ENCODE results near the gene CPB2.

Gene CPB2

DNA sequence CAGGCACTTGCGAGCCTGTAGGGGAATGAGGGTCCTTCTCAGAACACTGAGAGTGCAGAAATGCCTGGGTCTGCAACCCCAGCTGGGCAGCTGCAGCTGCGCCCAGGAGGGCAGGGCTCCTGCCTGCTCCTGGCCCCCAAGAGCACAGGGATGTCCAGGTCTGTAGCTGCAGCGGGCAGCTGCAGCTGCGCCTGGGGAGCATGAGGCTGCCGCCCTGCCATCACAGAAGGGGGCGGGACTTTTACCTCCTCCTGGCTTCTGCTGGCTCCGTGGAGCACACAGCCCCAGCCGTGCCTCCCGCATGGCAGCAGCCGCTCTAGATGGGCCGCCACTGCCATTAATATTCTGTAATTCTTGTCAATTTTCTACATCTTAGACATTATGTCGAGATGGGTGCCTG, 17.8 kb downstream of the CPB2 start:
- H3K27me3 ChIP-seq (ENCODE audit: control insufficient read depth, insufficient read depth, low read length): no peaks in the 10 kb centered on the region
- no peaks in the 10 kb centered on the region for H3K9me3 ChIP-seq (ENCODE audit: control insufficient read depth, insufficient read depth, low read length)
- H3K9ac ChIP-seq (ENCODE audit: low read depth, low read length): no peak overlapping the region
- no peaks in the 10 kb centered on the region for H3K4me1 ChIP-seq (ENCODE audit: control insufficient read depth, insufficient read depth, low read length)
- no peak overlapping the region for H3K4me3 ChIP-seq (ENCODE audit: low read depth, low read length)
- no peaks in the 10 kb centered on the region for H3K36me3 ChIP-seq (ENCODE audit: control insufficient read depth, insufficient read depth, low read length)

DNA sequence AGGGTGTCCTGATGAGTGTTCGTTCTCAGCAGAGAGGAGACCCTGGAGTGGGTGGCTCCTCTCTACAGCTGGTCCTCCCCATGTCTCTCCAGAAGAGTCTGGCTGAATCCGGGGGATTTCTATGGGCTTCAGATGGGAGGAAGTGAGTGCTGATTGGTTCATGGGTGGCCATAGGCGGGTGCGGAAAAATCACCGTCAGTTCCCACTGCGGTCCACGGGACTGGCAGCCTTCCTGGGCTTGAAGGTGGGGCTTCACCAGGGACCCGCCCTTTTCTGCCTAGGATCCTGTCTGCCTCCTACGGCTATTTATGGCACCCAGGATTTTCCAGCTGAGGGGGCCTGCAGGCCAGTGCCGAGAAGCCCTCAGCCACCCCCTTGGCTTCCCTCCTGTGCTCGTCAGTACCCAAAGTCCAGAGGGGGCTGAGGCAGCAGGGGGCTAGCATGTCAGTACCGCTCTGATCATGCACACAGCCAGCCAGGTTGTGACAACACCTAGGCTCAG, 18.4 kb downstream of the CPB2 start:
- no peaks in the 10 kb centered on the region for H3K27me3 ChIP-seq (ENCODE audit: control insufficient read depth, insufficient read depth, low read length)
- H3K4me1 ChIP-seq (ENCODE audit: control insufficient read depth, insufficient read depth, low read length): no peaks in the 10 kb centered on the region
- H3K36me3 ChIP-seq (ENCODE audit: control insufficient read depth, insufficient read depth, low read length): no peaks in the 10 kb centered on the region

DNA sequence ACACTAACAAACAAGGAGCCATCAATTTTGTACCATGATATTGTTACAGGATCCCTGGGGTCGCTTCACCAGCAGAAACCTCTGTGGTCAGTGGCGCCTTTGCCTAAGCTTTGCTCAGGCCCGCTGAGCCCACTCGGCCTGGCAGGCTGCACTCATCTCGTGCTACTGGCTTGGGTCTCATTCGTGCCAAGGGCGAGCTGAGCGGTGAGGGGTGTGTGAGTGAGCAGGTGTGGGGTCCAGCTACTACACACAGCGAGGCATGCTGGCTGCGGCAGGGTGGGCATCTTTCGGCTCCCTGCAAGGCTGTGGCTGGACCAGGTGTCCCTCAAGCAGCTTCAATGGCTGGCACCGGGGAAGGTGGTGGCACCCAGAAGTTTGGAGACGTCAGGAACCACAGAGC, 19.1 kb downstream of the CPB2 start:
- Histone ChIP-seq H3K4me1 (ENCODE audit: control insufficient read depth, insufficient read depth, low read length) (no peaks in the 10 kb centered on the region), H3K9me3 (ENCODE audit: control insufficient read depth, insufficient read depth, low read length) (no peaks in the 10 kb centered on the region)

More for the DNA sequence above, 18.4 kb downstream of the CPB2 start:
- Histone ChIP-seq H3K4me3 (ENCODE audit: low read depth, low read length) (no peak overlapping the region), H3K9ac (ENCODE audit: low read depth, low read length) (no peak overlapping the region), H3K9me3 (ENCODE audit: control insufficient read depth, insufficient read depth, low read length) (no peaks in the 10 kb centered on the region)

DNA sequence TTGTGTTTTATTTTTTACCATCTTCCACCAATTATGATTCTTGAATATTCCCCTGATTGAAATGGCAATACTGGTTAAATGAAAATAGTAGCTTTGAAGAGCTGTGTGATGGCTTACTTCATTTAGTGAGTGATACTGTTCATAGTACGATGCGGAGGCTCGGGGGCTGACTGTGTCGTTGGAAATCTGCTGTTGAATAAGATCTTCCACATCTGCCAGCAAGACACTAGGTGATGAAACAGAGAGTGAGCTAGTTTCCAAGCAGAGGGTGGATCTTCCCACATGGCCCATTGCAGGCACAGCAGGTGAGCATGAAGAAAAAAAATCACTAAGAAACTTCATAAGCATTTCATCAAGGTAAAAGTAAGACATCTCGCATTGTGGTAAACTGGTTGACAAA, 22.5 kb downstream of the CPB2 start:
- Histone ChIP-seq H3K9me3 (ENCODE audit: control insufficient read depth, insufficient read depth, low read length) (no peaks in the 10 kb centered on the region), H3K4me1 (ENCODE audit: control insufficient read depth, insufficient read depth, low read length) (no peaks in the 10 kb centered on the region), H3K4me3 (ENCODE audit: low read depth, low read length) (no peak overlapping the region), H3K27me3 (ENCODE audit: control insufficient read depth, insufficient read depth, low read length) (no peaks in the 10 kb centered on the region), H3K36me3 (ENCODE audit: control insufficient read depth, insufficient read depth, low read length) (no peaks in the 10 kb centered on the region), H3K9ac (ENCODE audit: low read depth, low read length) (no peak overlapping the region)

More for the DNA sequence above, 19.1 kb downstream of the CPB2 start:
- Histone ChIP-seq H3K4me3 (ENCODE audit: low read depth, low read length) (no peak overlapping the region), H3K27me3 (ENCODE audit: control insufficient read depth, insufficient read depth, low read length) (no peaks in the 10 kb centered on the region), H3K9ac (ENCODE audit: low read depth, low read length) (no peak overlapping the region), H3K36me3 (ENCODE audit: control insufficient read depth, insufficient read depth, low read length) (no peaks in the 10 kb centered on the region)

DNA sequence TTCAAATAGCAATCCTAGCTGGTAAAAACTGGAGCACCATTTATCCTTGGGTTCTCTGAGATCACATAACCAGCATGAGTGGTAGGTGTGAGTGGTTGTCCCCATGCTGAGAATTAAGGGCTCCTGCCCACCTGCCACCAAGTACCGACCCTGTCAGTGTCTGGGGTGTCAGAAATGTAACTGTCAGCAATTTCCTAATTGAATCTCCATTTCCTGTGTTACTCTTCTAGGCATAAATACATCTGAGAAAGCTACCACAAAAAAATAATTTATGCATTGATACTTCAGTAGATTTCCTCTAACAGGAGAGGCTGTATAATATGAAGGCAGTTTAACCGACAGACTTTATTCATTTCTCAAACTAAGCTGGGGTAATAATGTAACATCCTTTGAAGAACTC, 25.1 kb downstream of the CPB2 start:
- no peaks in the 10 kb centered on the region for H3K36me3 ChIP-seq (ENCODE audit: control insufficient read depth, insufficient read depth, low read length)
- H3K4me3 ChIP-seq (ENCODE audit: low read depth, low read length): no peak overlapping the region
- H3K27me3 ChIP-seq (ENCODE audit: control insufficient read depth, insufficient read depth, low read length): no peaks in the 10 kb centered on the region
- no peak overlapping the region for H3K9ac ChIP-seq (ENCODE audit: low read depth, low read length)
- H3K9me3 ChIP-seq (ENCODE audit: control insufficient read depth, insufficient read depth, low read length): no peaks in the 10 kb centered on the region
- no peaks in the 10 kb centered on the region for H3K4me1 ChIP-seq (ENCODE audit: control insufficient read depth, insufficient read depth, low read length)

DNA sequence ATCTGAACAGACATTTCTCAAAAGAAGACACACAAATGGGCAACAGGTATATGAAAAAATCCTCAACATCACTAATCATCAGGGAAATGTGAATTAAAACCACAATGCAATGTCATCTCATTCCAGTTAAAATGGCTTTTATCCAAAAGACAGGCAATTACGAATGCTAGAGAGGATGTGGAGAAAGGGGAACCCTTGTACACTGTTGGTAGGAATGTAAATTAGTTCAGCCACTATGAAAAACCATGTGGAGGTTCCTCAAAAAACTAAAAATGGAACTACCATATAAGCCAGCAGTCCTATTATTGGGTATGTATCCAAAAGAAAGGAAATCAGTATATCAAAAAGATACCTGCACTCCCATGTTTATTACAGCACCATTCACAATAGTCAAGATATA, 27.6 kb downstream of the CPB2 start:
- Histone ChIP-seq H3K36me3 (ENCODE audit: control insufficient read depth, insufficient read depth, low read length) (no peaks in the 10 kb centered on the region), H3K9me3 (ENCODE audit: control insufficient read depth, insufficient read depth, low read length) (no peaks in the 10 kb centered on the region), H3K9ac (ENCODE audit: low read depth, low read length) (no peak overlapping the region), H3K4me3 (ENCODE audit: low read depth, low read length) (no peak overlapping the region), H3K4me1 (ENCODE audit: control insufficient read depth, insufficient read depth, low read length) (no peaks in the 10 kb centered on the region), H3K27me3 (ENCODE audit: control insufficient read depth, insufficient read depth, low read length) (no peaks in the 10 kb centered on the region)

DNA sequence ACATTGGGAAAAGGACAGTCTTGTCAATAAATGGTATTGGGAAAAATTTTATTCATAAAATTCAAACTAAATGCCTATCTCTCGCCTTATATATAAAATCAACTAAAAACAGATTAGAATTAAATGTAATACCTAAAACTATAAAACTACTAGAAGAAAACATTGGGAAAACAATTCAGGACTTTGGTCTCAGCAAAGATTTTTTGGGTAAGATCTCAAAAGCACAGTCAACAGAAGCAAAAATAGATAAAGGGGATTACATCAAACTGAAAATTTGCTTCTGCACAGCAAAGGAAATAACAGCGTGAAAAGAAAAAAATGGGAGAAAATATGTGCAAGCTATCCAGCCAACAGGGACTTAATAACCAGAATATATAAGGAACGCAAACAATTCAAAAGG, 28.0 kb downstream of the CPB2 start:
- Histone ChIP-seq H3K4me3 (ENCODE audit: low read depth, low read length) (no peak overlapping the region), H3K9ac (ENCODE audit: low read depth, low read length) (no peak overlapping the region), H3K27me3 (ENCODE audit: control insufficient read depth, insufficient read depth, low read length) (no peaks in the 10 kb centered on the region), H3K36me3 (ENCODE audit: control insufficient read depth, insufficient read depth, low read length) (no peaks in the 10 kb centered on the region), H3K4me1 (ENCODE audit: control insufficient read depth, insufficient read depth, low read length) (no peaks in the 10 kb centered on the region), H3K9me3 (ENCODE audit: control insufficient read depth, insufficient read depth, low read length) (no peaks in the 10 kb centered on the region)

DNA sequence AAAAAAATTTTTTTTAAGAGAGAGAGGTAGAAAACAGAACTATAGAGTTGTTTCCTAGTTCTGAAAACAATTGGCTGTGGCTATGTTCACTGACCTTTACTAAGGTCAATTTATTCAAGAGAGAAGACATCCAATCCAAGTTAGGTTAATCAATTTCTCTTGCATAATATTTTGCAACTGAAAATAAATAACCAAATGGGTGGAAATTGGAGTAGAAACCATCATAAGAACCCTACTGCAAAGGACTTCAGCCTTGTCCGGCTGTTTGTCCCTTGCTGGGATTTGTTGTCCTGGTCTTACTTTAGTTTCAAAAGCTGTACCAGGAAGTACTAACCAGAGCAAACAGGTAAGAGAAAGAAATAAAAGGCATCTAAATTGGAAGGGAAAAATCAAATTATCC, 29.0 kb downstream of the CPB2 start:
- H3K4me3 ChIP-seq (ENCODE audit: low read depth, low read length): no peak overlapping the region
- no peaks in the 10 kb centered on the region for H3K27me3 ChIP-seq (ENCODE audit: control insufficient read depth, insufficient read depth, low read length)
- no peaks in the 10 kb centered on the region for H3K36me3 ChIP-seq (ENCODE audit: control insufficient read depth, insufficient read depth, low read length)
- no peaks in the 10 kb centered on the region for H3K9me3 ChIP-seq (ENCODE audit: control insufficient read depth, insufficient read depth, low read length)
- H3K4me1 ChIP-seq (ENCODE audit: control insufficient read depth, insufficient read depth, low read length): no peaks in the 10 kb centered on the region
- no peak overlapping the region for H3K9ac ChIP-seq (ENCODE audit: low read depth, low read length)

DNA sequence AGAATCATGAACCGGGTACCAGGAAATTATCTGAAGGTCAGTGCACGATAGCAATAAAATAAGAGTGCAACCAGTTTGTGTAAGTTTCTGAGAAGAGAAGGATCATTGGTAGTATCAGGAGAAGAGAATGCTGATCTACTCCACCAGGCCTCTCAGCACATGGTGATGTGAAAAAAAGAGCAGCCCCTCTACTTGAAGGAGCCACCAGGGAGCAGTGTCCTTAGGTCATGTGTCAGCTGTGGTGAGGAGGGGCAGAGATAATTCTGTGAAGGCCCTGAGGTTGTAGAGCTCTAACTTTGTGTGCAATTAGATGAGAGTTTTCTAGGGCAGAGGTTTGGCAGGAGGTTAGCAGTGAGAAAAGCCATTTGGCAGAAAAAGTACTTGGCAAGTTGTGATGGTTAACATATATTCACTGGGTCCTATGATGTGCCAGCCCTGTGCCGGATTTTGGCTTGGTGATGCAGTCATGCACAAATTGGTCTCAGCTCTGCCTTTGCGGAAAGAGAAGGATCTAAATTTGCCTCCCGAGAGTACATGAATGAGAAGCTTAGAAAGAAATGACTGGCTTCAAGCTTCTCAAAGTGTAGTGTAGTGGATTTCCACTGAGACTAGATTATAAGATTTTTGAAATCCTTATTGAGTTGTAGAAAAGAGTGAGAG, 33.1 kb downstream of the CPB2 start:
- Histone ChIP-seq H3K9ac (ENCODE audit: low read depth, low read length) (no peak overlapping the region), H3K36me3 (ENCODE audit: control insufficient read depth, insufficient read depth, low read length) (no peaks in the 10 kb centered on the region), H3K9me3 (ENCODE audit: control insufficient read depth, insufficient read depth, low read length) (no peaks in the 10 kb centered on the region), H3K27me3 (ENCODE audit: control insufficient read depth, insufficient read depth, low read length) (no peaks in the 10 kb centered on the region), H3K4me1 (ENCODE audit: control insufficient read depth, insufficient read depth, low read length) (no peaks in the 10 kb centered on the region), H3K4me3 (ENCODE audit: low read depth, low read length) (no peak overlapping the region)

DNA sequence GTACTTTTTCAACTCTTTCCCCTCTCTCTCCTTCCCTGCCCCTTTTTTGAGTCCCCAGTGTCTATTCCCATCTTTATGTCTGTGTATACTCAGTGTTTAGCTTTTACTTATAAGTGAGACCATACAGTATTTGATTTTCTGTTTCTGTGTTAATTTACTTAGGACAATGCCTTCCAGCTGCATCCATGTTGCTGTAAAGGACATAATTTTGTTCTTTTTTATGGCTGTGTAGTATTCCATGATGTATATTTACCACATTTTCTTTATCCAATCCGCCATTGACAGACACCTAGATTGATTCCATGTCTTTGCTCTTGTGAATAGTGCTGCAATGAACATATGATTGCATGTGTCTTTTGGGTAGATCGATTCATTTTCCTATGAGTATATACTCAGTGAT, 41.5 kb downstream of the CPB2 start:
- H3K9me3 ChIP-seq (ENCODE audit: control insufficient read depth, insufficient read depth, low read length): no peaks in the 10 kb centered on the region
- no peaks in the 10 kb centered on the region for H3K4me1 ChIP-seq (ENCODE audit: control insufficient read depth, insufficient read depth, low read length)
- H3K4me3 ChIP-seq (ENCODE audit: low read depth, low read length): no peak overlapping the region
- no peaks in the 10 kb centered on the region for H3K36me3 ChIP-seq (ENCODE audit: control insufficient read depth, insufficient read depth, low read length)
- H3K27me3 ChIP-seq (ENCODE audit: control insufficient read depth, insufficient read depth, low read length): no peaks in the 10 kb centered on the region
- H3K9ac ChIP-seq (ENCODE audit: low read depth, low read length): no peak overlapping the region

DNA sequence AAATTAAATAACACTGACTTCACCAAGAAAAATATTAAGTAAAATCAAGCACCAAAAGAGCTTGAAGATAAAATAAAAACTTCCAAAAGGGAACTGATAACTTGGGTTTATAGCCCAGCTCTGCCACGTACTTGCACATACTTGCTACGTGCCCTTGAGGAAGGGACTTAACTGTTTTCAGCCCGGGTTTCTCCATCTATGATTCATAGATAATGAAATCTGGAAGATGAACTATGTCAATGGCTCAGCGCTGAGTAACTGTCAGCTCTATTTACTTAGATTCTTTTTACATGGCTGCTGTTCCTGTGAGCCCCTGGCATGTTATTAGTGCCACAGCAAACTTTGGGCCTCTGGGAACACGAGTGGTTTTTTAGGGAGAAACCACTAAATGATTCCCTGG, 42.6 kb downstream of the CPB2 start:
- Histone ChIP-seq H3K4me3 (ENCODE audit: low read depth, low read length) (no peak overlapping the region), H3K9ac (ENCODE audit: low read depth, low read length) (no peak overlapping the region), H3K36me3 (ENCODE audit: control insufficient read depth, insufficient read depth, low read length) (no peaks in the 10 kb centered on the region), H3K9me3 (ENCODE audit: control insufficient read depth, insufficient read depth, low read length) (no peaks in the 10 kb centered on the region), H3K4me1 (ENCODE audit: control insufficient read depth, insufficient read depth, low read length) (no peaks in the 10 kb centered on the region), H3K27me3 (ENCODE audit: control insufficient read depth, insufficient read depth, low read length) (no peaks in the 10 kb centered on the region)

DNA sequence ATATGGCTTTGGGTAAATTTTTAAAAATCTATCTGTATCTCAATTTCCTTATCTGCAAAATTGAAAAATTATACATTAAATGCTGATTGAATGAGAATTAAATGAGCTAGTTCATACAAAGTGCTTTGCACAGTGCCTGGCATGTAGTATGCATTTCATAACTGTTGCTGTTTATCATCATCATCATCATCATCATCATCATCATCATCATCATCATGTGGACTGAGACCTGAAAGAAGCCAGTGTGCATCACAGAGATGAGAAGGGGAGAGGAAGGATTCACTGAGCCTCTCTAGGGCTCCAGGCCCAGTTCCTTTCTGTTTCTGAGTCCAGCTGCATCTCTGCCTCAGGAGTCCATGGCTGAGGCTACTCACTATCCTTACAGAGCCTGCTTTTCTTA, 45.4 kb downstream of the CPB2 start:
- Histone ChIP-seq H3K9ac (ENCODE audit: low read depth, low read length) (no peak overlapping the region), H3K27me3 (ENCODE audit: control insufficient read depth, insufficient read depth, low read length) (no peaks in the 10 kb centered on the region), H3K9me3 (ENCODE audit: control insufficient read depth, insufficient read depth, low read length) (no peaks in the 10 kb centered on the region)

More for the DNA sequence above, 45.4 kb downstream of the CPB2 start:
- H3K4me1 ChIP-seq (ENCODE audit: control insufficient read depth, insufficient read depth, low read length): no peaks in the 10 kb centered on the region
- H3K36me3 ChIP-seq (ENCODE audit: control insufficient read depth, insufficient read depth, low read length): no peaks in the 10 kb centered on the region
- H3K4me3 ChIP-seq (ENCODE audit: low read depth, low read length): no peak overlapping the region

Measured in iPS-15b (cell line).